Testis (tissue), 2 donors: ENCODE results near the gene DCT.

Experiments
- POLR2A ChIP-seq: fragments of 450-650 bp; IDR thresholded peaks from one replicate; pipeline ENCODE4 v1.6.1; 2017; ENCODE audit warnings: antibody characterized with exemption, mild to moderate bottlenecking, moderate library complexity
- TF ChIP-seq, protein P1 (sequence below), 3 experiments: fragments of 450-650 bp in 2 of 3; fragments of 200-600 bp in 1 of 3; sonication (generic) in 1 of 3; IDR thresholded peaks; one replicate each; pipeline ENCODE4 v1.5.1; 2016 to 2019; ENCODE audit warnings: antibody characterized with exemption in 3 of 3, mild to moderate bottlenecking in 2 of 3, moderate library complexity in 1 of 3

DNA sequence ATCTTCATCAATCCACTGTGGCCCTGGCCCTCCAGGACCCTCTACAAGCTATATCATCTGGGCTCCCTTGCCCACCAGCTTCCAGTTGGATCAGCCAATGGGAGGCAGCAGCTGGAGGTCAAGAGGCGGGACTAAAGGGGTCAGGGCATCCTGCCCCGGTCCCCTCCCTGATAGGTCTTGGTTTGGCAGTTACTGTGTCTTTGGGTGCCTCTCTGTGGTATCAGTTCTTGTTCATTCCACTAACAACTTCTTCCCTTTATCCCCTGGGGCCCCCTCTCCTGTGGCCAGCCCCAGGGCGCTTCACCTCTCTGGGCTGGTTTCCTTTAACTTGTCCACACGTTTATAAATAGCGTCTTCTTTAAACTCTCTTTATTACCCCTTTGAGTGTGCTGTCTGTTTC lies 83.6 kb downstream of the DCT start:
- TF ChIP-seq, protein P1, sequence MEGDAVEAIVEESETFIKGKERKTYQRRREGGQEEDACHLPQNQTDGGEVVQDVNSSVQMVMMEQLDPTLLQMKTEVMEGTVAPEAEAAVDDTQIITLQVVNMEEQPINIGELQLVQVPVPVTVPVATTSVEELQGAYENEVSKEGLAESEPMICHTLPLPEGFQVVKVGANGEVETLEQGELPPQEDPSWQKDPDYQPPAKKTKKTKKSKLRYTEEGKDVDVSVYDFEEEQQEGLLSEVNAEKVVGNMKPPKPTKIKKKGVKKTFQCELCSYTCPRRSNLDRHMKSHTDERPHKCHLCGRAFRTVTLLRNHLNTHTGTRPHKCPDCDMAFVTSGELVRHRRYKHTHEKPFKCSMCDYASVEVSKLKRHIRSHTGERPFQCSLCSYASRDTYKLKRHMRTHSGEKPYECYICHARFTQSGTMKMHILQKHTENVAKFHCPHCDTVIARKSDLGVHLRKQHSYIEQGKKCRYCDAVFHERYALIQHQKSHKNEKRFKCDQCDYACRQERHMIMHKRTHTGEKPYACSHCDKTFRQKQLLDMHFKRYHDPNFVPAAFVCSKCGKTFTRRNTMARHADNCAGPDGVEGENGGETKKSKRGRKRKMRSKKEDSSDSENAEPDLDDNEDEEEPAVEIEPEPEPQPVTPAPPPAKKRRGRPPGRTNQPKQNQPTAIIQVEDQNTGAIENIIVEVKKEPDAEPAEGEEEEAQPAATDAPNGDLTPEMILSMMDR (IDR thresholded peaks at IDR 0.05): no peak
- TF ChIP-seq POLR2A: no peak
